Activated CD4-positive, alpha-beta T cell treated with anti-CD3 and anti-CD28 coated beads, Interleukin-2, Interleukin-6, amounts not matched to agents 100 ng/mL and 50 ng/mL, durations not matched to agents 16 hours and 8 hours (primary cell): ENCODE results near the gene GALR3.

Source experiments
- DNase-seq: peaks from one replicate; pipeline ENCODE4 v3.0.0-alpha.2; 2020

The GALR3 gene

GRCh38 chr22:37803639-37804351 is 19.4 kb upstream of the GALR3 start:
- no peak for DNase-seq

DNA sequence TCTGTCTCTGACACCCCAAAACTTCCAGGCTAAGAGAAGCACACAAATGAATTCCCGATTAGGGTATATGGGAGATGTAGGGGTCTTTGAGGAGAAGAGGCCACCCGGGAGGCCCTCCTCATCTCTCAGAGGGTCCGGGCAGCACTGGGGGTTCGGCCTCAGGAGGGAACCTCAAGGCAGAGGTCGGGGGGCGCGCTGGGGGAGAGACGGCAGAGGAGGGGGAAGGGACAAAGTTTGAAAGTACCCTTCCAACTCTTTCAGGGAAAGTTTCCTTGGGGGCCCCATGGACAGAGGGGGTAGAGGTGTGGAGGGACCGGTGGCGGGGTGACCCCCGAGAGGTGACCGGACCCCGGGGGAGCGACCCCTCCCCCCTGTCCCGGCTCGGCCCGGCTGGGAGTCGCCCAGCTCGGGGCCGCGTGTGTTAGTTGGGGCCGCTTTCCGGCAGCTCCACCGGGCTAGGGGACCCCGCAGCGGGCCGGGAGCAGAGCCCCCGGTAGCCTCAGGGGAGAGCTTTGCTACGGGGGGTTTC is 18.8 kb upstream of the GALR3 start:
- DNase-seq: no peak

DNA sequence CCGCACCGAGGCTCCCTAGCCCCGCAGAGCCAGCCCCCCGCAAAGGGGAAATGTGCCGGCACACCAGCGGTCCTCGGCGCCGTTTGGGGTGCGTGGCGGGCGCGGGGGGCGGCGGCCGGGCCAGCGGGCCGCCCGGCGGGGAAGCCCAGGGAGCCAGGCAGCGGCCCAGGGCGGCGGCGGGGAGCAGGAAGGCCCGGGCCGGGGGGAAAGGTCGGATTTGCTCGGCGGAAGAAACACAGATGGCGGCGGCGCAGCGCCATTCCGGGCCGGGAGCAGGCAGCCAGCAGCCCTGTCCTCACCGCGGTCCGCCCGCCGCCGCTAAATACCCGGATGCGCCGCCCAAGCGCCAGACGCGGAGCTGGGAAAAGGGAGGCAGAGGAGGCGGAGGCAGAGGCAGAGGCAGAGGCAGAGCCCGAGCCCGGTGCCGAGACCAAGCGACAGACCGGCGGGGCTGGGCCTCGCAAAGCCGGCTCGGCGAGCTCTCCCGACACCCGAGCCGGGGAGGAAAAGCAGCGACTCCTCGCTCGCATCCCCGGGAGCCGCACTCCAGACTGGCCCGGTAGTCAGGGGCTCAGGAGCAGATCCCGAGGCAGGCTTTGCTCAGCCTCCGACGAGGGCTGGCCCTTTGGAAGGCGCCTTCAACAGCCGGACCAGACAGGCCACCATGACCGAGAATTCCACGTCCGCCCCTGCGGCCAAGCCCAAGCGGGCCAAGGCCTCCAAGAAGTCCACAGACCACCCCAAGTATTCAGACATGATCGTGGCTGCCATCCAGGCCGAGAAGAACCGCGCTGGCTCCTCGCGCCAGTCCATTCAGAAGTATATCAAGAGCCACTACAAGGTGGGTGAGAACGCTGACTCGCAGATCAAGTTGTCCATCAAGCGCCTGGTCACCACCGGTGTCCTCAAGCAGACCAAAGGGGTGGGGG is 18.0 kb upstream of the GALR3 start:
- DNase-seq: peak; percentile 81

DNA sequence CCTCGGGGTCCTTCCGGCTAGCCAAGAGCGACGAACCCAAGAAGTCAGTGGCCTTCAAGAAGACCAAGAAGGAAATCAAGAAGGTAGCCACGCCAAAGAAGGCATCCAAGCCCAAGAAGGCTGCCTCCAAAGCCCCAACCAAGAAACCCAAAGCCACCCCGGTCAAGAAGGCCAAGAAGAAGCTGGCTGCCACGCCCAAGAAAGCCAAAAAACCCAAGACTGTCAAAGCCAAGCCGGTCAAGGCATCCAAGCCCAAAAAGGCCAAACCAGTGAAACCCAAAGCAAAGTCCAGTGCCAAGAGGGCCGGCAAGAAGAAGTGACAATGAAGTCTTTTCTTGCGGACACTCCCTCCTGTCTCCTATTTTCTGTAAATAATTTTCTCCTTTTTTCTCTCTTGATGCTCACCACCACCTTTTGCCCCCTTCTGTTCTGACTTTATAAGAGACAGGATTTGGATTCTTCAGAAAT is 17.3 kb upstream of the GALR3 start:
- no peak for DNase-seq

DNA sequence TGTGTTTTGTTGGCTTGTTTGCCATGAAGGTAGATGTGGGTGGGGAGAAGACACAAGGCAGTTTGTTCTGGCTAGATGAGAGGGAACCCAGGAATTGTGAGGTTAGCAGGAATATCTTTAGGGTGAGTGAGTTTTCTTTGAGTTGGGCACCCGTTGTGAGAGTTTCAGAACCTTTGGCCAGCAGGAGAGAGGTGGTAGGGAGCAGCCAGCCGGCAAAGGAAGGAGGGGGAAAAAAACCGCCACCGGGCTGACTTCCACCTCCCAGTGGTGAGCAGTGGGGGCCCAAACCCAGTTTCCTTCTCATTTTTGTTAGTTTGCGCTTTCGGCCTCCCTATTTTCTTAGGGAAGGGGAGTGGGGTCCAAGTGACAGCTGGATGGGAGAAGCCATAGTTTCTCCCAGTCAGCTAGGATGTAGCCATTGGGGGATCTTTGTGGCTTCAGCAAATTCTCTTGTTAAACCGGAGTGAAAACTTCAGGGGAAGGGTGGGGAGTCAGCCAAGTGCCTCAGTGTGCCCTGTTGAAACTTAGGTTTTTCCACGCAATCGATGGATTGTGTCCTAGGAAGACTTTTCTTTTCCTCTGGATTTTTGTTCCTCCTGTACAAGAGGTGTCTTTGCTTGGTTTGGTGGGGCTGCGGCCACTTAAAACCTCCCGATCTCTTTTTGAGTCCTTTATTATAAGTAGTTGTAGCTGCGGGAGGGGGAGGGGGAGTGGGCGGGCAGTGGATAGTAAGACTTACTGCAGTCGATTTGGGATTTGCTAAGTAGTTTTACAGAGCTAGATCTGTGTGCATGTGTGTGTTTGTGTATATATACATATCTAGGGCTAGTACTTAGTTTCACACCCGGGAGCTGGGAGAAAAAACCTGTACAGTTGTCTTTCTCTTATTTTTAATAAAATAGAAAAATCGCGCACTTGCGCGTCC is 16.5 kb upstream of the GALR3 start:
- DNase-seq: no peak

DNA sequence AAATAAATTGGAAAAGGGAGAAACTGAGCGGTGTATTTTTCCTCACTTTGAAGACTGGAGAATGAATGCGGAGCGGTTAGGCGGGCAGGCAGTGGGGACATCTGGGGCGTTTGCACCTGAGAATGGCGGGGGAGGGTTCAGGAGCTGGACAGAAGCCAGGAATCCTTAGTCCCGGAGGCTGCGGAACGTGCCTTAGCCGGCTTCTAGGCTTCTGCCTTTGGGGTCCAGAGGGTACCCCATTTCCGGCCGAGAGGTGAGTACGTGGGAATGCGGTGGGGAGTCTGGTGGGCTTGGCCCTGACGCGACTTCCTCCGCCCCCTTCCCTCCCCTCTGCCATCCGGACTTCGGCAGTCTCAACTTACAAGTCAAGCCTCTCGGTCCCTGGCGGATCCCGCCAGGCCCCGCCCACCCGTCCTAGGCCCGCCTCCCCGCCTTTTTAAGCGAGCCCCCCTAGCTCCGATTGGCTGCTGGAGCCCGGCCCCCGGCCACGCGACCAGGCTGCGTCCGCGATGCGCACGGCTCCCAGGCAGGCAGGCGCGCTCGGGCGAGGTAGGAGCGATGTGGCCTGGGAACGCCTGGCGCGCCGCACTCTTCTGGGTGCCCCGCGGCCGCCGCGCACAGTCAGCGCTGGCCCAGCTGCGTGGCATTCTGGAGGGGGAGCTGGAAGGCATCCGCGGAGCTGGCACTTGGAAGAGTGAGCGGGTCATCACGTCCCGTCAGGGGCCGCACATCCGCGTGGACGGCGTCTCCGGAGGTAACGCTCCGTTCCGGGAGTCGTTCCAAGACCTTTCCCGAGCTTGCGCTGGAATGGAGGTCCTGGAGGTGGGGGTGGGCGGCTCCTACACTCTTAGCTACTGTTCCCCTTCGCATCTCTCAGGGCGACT is 15.5 kb upstream of the GALR3 start, which contains the start of gene GCAT:
TSS of gene GCAT (plus strand) at position 525 of the 884 bp plus-strand sequence. CDS start at position 559, 34 bp downstream.
- peak; percentile 97 for DNase-seq

DNA sequence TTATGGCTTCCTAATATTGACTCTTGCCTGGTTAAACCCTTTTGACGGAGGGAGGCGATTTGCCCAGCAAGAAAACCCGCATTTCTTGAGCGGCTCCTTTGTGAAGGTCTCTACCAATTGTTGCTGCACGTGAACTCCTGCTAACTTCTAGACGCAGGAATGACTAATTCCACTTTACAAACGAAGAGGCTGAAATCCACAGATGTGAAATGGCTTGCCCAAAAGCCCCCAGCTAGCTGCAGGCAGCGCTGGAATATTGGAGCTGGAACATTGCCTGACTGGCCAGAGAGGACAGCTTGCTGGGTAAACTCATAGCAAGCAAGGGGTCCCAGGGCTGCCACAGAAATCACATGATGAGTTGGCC is 14.9 kb upstream of the GALR3 start:
- no peak for DNase-seq

GRCh38 chr22:37809672-37810333 is 13.4 kb upstream of the GALR3 start:
- no peak for DNase-seq

- no peak for DNase-seq
Observed at GRCh38 chr22:37811867-37812266, 11.3 kb upstream of the GALR3 start.

DNA sequence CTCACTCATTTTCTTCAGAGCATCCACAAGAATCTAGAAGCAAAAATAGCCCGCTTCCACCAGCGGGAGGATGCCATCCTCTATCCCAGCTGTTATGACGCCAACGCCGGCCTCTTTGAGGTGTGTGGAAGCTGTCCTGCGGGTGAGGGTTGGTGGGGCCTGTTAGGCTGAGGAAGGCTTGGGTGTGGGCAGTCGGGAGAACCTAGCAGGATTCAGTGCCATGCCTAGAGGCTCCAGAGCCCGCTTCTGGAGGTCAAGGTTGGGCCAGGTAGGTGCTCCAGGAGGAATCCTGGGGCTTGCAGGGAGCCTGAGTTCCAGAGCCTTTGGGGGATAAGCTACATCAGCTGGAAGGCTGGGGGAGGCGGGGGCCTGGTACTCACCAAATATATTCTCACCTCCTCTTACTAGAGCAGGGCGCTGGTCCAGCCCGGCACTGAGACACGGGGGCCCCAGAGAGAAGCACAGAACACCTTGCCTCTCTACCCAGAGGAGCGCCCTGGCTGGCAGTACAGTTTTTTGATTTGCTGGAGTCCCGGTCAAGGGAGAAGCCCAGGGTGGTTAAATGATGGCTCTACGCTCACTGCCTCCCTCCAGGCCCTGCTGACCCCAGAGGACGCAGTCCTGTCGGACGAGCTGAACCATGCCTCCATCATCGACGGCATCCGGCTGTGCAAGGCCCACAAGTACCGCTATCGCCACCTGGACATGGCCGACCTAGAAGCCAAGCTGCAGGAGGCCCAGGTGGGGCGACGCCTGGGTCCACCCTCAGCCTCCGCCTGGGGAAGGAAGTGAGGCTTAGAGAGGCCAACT is 10.1 kb upstream of the GALR3 start:
- DNase-seq: no peak

DNA sequence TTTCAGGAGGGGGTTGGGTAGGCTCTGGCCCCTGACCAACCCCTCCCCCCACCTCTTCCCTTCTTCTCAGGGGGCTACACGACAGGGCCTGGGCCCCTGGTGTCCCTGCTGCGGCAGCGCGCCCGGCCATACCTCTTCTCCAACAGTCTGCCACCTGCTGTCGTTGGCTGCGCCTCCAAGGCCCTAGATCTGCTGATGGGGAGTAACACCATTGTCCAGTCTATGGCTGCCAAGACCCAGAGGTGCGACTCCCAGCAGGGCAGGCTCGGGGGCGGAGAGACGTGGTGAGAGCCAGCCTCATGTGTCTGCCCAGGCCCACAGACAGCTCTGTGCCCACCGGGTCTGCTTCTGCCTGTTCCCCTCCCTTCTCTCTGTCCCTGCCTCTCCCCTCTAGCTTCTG is 7.6 kb upstream of the GALR3 start:
- DNase-seq: no peak

DNA sequence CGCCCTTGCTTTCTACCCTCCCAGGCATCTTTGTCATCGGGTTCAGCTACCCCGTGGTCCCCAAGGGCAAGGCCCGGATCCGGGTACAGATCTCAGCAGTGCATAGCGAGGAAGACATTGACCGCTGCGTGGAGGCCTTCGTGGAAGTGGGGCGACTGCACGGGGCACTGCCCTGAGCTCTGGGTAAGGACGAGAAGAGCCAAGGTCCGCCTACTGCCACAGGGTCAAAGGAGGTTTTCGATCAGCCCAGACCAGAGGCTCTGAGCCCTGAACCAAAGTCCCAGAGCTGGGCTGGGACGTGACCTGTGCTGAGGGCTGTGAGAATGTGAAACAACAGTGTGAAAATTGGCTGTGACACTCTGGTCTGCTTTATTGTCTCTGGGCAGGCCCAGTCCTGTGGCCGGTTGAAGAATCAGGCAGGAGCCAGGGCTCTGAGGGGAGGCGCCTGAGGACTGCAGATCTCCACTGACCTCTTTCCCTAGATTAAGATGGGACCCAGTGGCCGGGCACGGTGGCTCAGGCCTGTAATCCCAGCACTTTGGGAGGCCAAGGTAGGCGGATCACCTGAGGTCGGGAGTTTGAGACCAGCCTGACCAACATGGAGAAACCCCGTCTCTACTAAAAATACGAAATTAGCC is 6.5 kb upstream of the GALR3 start:
- no peak for DNase-seq

- peak; percentile 89 for DNase-seq
Observed at GRCh38 chr22:37817705-37818408, 5.3 kb upstream of the GALR3 start.

- peak; percentile 77 for DNase-seq
Observed at GRCh38 chr22:37818409-37819104, 4.6 kb upstream of the GALR3 start.

GRCh38 chr22:37819105-37819433 is 4.1 kb upstream of the GALR3 start:
- DNase-seq: no peak

GRCh38 chr22:37820350-37820749 is 2.8 kb upstream of the GALR3 start:
- DNase-seq: no peak

DNA sequence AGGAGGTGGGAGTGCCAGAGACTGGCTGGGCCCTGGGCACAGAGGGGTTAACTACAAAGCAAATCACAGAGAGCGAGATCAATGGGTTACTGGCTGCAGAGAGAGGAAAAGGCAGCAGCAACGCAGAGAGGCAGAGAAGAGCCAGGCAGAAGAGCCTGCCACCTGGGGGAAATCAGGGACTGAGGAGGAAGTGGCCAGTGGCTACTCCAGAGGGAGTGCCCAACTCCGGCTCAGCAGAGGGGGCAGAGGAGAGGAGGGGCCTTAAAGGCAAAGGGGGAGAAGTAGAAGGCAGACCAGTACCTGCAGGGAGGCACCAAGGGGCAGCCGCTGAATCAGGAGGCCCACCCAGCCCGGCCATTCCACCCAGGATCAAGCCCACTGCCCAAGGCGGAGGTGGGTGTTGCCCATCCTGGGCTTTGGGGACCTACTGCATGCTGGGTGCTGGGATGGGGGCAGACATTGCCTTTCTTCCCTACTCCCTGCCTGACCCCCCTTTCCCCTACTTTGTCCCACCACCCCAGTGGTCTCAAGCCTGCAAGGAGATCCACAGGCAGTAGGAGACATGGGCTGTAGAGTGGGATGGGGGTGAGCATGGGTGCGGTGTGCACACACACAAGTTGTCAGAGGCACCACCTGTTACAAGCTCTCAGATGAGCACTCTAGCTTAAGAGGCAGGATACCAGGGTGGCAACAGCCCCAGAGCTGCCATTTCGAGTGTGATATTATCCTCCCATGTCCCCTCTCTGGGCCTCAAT is 926 bp upstream of the GALR3 start:
- DNase-seq: no peak
